GM23248 (cell line): ENCODE measurements around the gene MSMO1. TPM values are rescaled to one million over a fixed set of nuclear protein-coding genes. Genes with fewer than 3 reads are reported as not detected.

Experiments
- DNase-seq: peaks from one replicate; pipeline ENCODE4 v3.0.0-alpha.2; 2015
- H2AFZ ChIP-seq: fragments of 200-600 bp; sonication (generic); 2 replicates; pipeline ENCODE4 v1.6.1; 2016; ENCODE audit warnings: antibody characterized with exemption
- H3F3A ChIP-seq: fragments of 200-600 bp; sonication (generic); 2 replicates; pipeline ENCODE4 v1.6.1; 2016; ENCODE audit warnings: mild to moderate bottlenecking, antibody characterized with exemption, mixed run types; ENCODE audit not compliant: insufficient read depth
- H3K27ac ChIP-seq: fragments of 200-600 bp; sonication (generic); 2 replicates; pipeline ENCODE4 v1.5.1; 2016; ENCODE audit warnings: mild to moderate bottlenecking
- H3K27me3 ChIP-seq: fragments of 200-600 bp; sonication (generic); replicated peaks from 2 replicates; pipeline ENCODE4 v1.6.1; 2016; ENCODE audit warnings: mild to moderate bottlenecking; ENCODE audit not compliant: insufficient read depth
- H3K36me3 ChIP-seq: fragments of 200-600 bp; sonication (generic); 2 replicates; pipeline ENCODE4 v1.6.1; 2016; ENCODE audit warnings: low read depth, mild to moderate bottlenecking
- H3K4me1 ChIP-seq: fragments of 200-600 bp; sonication (generic); 2 replicates; pipeline ENCODE4 v1.6.1; 2016; ENCODE audit warnings: mild to moderate bottlenecking; ENCODE audit not compliant: insufficient read depth
- H3K4me2 ChIP-seq: fragments of 200-600 bp; sonication (generic); one replicate; pipeline ENCODE4 v1.6.1; 2016; ENCODE audit warnings: mild to moderate bottlenecking; ENCODE audit not compliant: unreplicated experiment
- H3K4me3 ChIP-seq: fragments of 200-600 bp; sonication (generic); 2 replicates; pipeline ENCODE4 v1.5.1; 2016; ENCODE audit warnings: mild to moderate bottlenecking
- H3K79me2 ChIP-seq: fragments of 200-600 bp; sonication (generic); 2 replicates; pipeline ENCODE4 v1.6.1; 2016; ENCODE audit warnings: mild to moderate bottlenecking; ENCODE audit not compliant: insufficient read depth
- H3K9ac ChIP-seq: fragments of 200-600 bp; sonication (generic); 2 replicates; pipeline ENCODE4 v1.6.1; 2016; ENCODE audit warnings: mild to moderate bottlenecking
- H3K9me2 ChIP-seq: fragments of 200-600 bp; sonication (generic); 2 replicates; pipeline ENCODE4 v1.6.1; 2016; ENCODE audit warnings: mixed run types, mild to moderate bottlenecking, moderate library complexity; ENCODE audit not compliant: insufficient read depth
- H3K9me3 ChIP-seq: fragments of 200-600 bp; sonication (generic); one replicate; pipeline ENCODE4 v1.6.1; 2017; ENCODE audit warnings: low read depth
- H4K20me1 ChIP-seq: fragments of 200-600 bp; sonication (generic); 2 replicates; pipeline ENCODE4 v1.6.0; 2016; ENCODE audit not compliant: insufficient read depth
- EZH2 ChIP-seq: fragments of 200-600 bp; sonication (generic); IDR thresholded peaks from 2 replicates; pipeline ENCODE4 v1.6.1; 2018; ENCODE audit warnings: antibody characterized with exemption, mild to moderate bottlenecking; ENCODE audit not compliant: insufficient read depth, poor library complexity, severe bottlenecking
- EZH2phosphoT487 ChIP-seq: fragments of 200-600 bp; sonication (generic); IDR thresholded peaks from 2 replicates; pipeline ENCODE4 v1.6.1; 2018; ENCODE audit warnings: antibody characterized with exemption, moderate library complexity, mild to moderate bottlenecking, low read depth; ENCODE audit not compliant: insufficient read depth
- WGBS, 2 experiments: methylation state at CpG; one replicate each; pipeline ENCODE4 v1.1.6; 2015 to 2017; ENCODE audit warnings: low lambda C conversion rate in 2 of 2, low coverage in 1 of 2; ENCODE audit errors: missing lambda C conversion rate in 2 of 2; 5-methylcytosine and 5-hydroxymethylcytosine counted together
- in situ Hi-C: fragments of 300-500 bp; cut with MboI; formaldehyde crosslinking; loops from 2 replicates; pipeline ENCODE4 v1.15.0; 2020
- polyA plus RNA-seq: library from polyadenylated mRNA; unstranded; fragments of >200 nt; fragmentation: Nextera tagmentation; extraction: Ambion mirVana; gene quantifications from 2 replicates; pipeline ENCODE4 v1.2.1, GENCODE V29; 2016
- total RNA-seq: library from RNA; depleted of rRNA; stranded (reverse); fragments of >200 nt; shearing (Covaris generic); gene quantifications from 2 replicates; pipeline ENCODE4 v1.2.3, GENCODE V29; 2014

MSMO1 gene
- total and polyA plus RNA-seq, 2 experiments from 2014 or later, result 72.2 to 72.7 TPM

GRCh38 chr4:165309456-165309855 lies 18.0 kb upstream of the MSMO1 start:
- in situ Hi-C loops, result no loop called here
- H4K20me1 ChIP-seq, result no peaks in the 10 kb centered on the region; the same call in 1 of the 2 replicates
- H3K4me3 ChIP-seq, result no peak overlapping the region
- H3F3A ChIP-seq, result peaks cover 15% of the 10 kb centered on the region; the same call in 1 of the 2 replicates
- TF ChIP-seq EZH2 (no peak), EZH2phosphoT487 (no peak)
- no peaks in the 10 kb centered on the region for H3K9me2 ChIP-seq
- H3K9ac ChIP-seq, result no peak overlapping the region
- peaks cover 23% of the 10 kb centered on the region for H3K4me1 ChIP-seq
- H3K9me3 ChIP-seq, result no peaks in the 10 kb centered on the region
- WGBS, 2 experiments, result 97 to 99% methylated on average over 4 of the region's 4 CpGs
- H3K27ac ChIP-seq, result no peak overlapping the region
- H3K36me3 ChIP-seq, result no peaks in the 10 kb centered on the region; the same call in 1 of the 2 replicates
- H2AFZ ChIP-seq, result no peak overlapping the region
- no peaks in the 10 kb centered on the region for H3K79me2 ChIP-seq
- DNase-seq, result no peak
- no peak overlapping the region for H3K4me2 ChIP-seq
- H3K27me3 ChIP-seq, result no peaks in the 10 kb centered on the region

GRCh38 chr4:165312506-165312905 lies 15.0 kb upstream of the MSMO1 start:
- Histone ChIP-seq H4K20me1 (no peaks in the 10 kb centered on the region; the same call in 1 of the 2 replicates), H3K27me3 (no peaks in the 10 kb centered on the region), H3K9ac (no peak overlapping the region), H3K4me1 (peaks cover 23% of the 10 kb centered on the region), H3F3A (peaks cover 15% of the 10 kb centered on the region; the same call in 1 of the 2 replicates), H3K4me3 (no peak overlapping the region), H2AFZ (no peak overlapping the region), H3K79me2 (no peaks in the 10 kb centered on the region), H3K9me3 (no peaks in the 10 kb centered on the region), H3K9me2 (no peaks in the 10 kb centered on the region), H3K27ac (no peak overlapping the region), H3K4me2 (no peak overlapping the region), H3K36me3 (no peaks in the 10 kb centered on the region)
- in situ Hi-C loops, result no loop called here
- DNase-seq, result peak; percentile 80
- 23 to 39% methylated on average over 2 of the region's 2 CpGs for WGBS, 2 experiments
- TF ChIP-seq EZH2phosphoT487, result no peak
- no peak for TF ChIP-seq EZH2

- no peaks in the 10 kb centered on the region for H3F3A ChIP-seq
- no peaks in the 10 kb centered on the region for H3K4me1 ChIP-seq
- no peak overlapping the region for H3K4me3 ChIP-seq
- DNase-seq, result no peak
- no peaks in the 10 kb centered on the region for H3K79me2 ChIP-seq
- H3K36me3 ChIP-seq, result no peaks in the 10 kb centered on the region
- no peak overlapping the region for H3K27ac ChIP-seq
- no peak overlapping the region for H2AFZ ChIP-seq
- H3K27me3 ChIP-seq, result no peaks in the 10 kb centered on the region
- in situ Hi-C loops, result no loop called here
- H3K4me2 ChIP-seq, result no peak overlapping the region
- TF ChIP-seq EZH2 (no peak), EZH2phosphoT487 (no peak)
- H3K9me2 ChIP-seq, result no peaks in the 10 kb centered on the region
- no peak overlapping the region for H3K9ac ChIP-seq
- 89 to 94% methylated on average over 5 of the region's 5 CpGs for WGBS, 2 experiments
- no peaks in the 10 kb centered on the region for H3K9me3 ChIP-seq
- H4K20me1 ChIP-seq, result no peaks in the 10 kb centered on the region
Measured at GRCh38 chr4:165319030-165319429, 8.4 kb upstream of the MSMO1 start.

GRCh38 chr4:165319509-165319908 lies 8.0 kb upstream of the MSMO1 start:
- no peak for DNase-seq
- no peaks in the 10 kb centered on the region for H3F3A ChIP-seq
- H3K9me3 ChIP-seq, result no peaks in the 10 kb centered on the region
- no peaks in the 10 kb centered on the region for H3K9me2 ChIP-seq
- no peak overlapping the region for H3K9ac ChIP-seq
- H4K20me1 ChIP-seq, result no peaks in the 10 kb centered on the region
- no peaks in the 10 kb centered on the region for H3K79me2 ChIP-seq
- H3K4me1 ChIP-seq, result no peaks in the 10 kb centered on the region
- H2AFZ ChIP-seq, result no peak overlapping the region
- no peak overlapping the region for H3K27ac ChIP-seq
- no peaks in the 10 kb centered on the region for H3K27me3 ChIP-seq
- H3K4me2 ChIP-seq, result no peak overlapping the region
- in situ Hi-C loops, result no loop called here
- WGBS, 2 experiments, result 88 to 90% methylated on average over 5 of the region's 5 CpGs
- H3K36me3 ChIP-seq, result no peaks in the 10 kb centered on the region
- H3K4me3 ChIP-seq, result no peak overlapping the region
- no peak for TF ChIP-seq EZH2phosphoT487
- TF ChIP-seq EZH2, result no peak

- H3K27ac ChIP-seq, result no peak overlapping the region
- no peak overlapping the region for H3K4me3 ChIP-seq
- H3K4me1 ChIP-seq, result peaks cover 22% of the 10 kb centered on the region
- H4K20me1 ChIP-seq, result no peaks in the 10 kb centered on the region
- no peaks in the 10 kb centered on the region for H3K9me2 ChIP-seq
- peaks cover 25% of the 10 kb centered on the region for H3F3A ChIP-seq
- H3K36me3 ChIP-seq, result no peaks in the 10 kb centered on the region
- in situ Hi-C loops, result no loop called here
- no peak overlapping the region for H3K9ac ChIP-seq
- no peaks in the 10 kb centered on the region for H3K9me3 ChIP-seq
- no peaks in the 10 kb centered on the region for H3K27me3 ChIP-seq
- no peak overlapping the region for H3K4me2 ChIP-seq
- TF ChIP-seq EZH2 (no peak), EZH2phosphoT487 (no peak)
- DNase-seq, result no peak
- no peak overlapping the region for H2AFZ ChIP-seq
- 85 to 89% methylated on average over 7 of the region's 7 CpGs for WGBS, 2 experiments
- peaks cover 19% of the 10 kb centered on the region for H3K79me2 ChIP-seq
Measured at GRCh38 chr4:165324236-165324917, 3.1 kb upstream of the MSMO1 start.
